Retinal pigment epithelial cell (primary cell): ENCODE data around the gene USP36.
A peak's percentile ranks its signal among the peaks of the same experiment; 100 is the strongest.

Source experiments
- DNase-seq: peaks from one replicate; pipeline ENCODE4 v3.0.0-alpha.2; 2010; ENCODE audit warnings: low read depth
- H3K4me3 ChIP-seq: 2 replicates; pipeline ENCODE4 v1.5.1; 2011; ENCODE audit warnings: mild to moderate bottlenecking, low read length, control low read depth, moderate library complexity
- TF ChIP-seq, protein P1 (sequence below): conservative IDR thresholded peaks from 2 replicates; pipeline ENCODE4 v1.5.1; 2011; ENCODE audit warnings: low read depth, low read length, control low read depth, inconsistent platforms

The USP36 gene

DNA sequence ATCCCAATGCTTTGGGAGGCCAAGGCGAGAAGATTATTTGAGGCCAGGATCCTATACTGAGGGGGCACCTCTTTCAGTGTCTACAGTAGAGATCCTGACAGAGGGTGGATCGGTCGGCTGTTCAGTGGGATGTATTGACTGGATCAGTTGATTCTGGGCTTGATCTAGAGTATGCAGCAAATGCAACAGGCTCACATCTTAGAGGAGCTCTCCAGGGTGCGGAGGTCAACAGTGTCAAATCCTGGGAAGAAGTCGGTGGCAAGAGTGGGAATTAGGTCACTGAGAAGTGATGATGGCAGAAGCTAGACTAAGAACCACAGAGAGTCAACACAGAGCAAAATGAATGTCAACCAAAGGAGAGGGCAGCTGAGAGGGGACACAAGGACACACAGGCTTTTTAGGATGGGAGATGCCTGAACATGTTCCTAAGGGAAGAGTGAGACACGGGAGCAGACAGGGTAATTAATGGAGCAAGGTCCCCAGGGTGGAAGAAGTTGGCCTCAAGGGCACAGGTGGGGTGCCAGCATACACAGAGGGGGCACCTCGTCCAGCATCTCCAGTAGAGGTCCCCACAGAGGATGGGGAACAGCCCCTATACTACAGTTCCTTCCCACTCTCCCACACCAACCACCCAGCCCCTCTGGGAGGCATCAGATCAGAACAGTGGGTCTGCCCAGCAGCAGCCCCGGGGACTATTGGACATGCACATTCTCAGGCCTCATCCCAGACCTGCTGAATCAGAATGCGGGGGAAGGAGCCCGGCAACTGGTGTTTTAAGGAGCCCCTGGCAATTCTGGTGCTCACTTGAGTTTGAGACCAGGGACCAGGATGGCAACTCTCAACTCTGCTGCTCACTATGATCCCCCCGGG lies 48.5 kb downstream of the USP36 start:
- DNase-seq, result no peak
- no peak overlapping the region for H3K4me3 ChIP-seq
- TF ChIP-seq, protein P1, sequence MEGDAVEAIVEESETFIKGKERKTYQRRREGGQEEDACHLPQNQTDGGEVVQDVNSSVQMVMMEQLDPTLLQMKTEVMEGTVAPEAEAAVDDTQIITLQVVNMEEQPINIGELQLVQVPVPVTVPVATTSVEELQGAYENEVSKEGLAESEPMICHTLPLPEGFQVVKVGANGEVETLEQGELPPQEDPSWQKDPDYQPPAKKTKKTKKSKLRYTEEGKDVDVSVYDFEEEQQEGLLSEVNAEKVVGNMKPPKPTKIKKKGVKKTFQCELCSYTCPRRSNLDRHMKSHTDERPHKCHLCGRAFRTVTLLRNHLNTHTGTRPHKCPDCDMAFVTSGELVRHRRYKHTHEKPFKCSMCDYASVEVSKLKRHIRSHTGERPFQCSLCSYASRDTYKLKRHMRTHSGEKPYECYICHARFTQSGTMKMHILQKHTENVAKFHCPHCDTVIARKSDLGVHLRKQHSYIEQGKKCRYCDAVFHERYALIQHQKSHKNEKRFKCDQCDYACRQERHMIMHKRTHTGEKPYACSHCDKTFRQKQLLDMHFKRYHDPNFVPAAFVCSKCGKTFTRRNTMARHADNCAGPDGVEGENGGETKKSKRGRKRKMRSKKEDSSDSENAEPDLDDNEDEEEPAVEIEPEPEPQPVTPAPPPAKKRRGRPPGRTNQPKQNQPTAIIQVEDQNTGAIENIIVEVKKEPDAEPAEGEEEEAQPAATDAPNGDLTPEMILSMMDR, result peak; percentile 9

DNA sequence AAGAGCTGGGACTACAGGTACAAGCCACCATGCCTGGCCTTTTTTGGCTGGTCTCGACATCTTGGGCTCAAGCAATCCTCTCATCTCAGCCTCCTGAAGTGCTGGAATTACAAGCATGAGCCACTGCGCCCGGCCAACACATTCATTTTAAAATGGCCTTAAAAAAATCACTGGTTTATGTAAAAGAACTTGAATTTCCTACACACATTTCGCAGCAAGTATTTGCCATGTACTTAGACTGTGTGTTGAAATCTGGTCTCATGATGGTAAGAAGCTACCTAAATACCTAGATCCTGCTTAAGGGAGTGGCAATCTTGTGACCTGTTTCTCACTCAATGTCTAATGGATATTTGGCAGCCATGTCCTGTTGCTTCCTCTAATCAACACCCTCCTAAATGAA lies 50.1 kb downstream of the USP36 start:
- TF ChIP-seq, protein P1, result no peak
- H3K4me3 ChIP-seq, result no peak overlapping the region
- peak; percentile 68 for DNase-seq

DNA sequence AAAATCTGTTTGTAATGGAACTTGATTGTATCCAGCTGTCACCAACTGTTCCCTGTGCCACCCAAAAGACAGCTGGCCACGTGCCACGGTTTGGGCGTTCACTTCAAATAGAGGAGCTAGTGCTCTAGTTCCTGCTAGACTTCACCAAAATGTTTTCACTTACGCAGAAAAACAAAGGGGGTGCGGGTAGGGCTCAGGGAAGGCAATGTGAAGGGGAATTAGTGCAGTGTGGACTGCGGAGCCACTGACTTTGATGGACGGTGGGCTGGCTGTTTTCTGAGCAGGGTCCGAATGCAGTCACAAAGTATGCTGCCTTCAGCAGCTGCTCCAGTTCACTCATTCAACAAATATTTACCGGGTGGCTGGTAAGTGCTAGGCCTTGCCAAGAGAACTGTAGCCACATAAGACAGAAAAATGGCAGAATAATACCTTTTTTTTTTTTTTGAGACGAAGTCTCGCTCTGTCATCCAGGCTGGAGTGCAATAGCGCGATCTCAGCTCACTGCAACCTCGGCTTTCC lies 50.9 kb downstream of the USP36 start:
- DNase-seq, result peak; percentile 49
- TF ChIP-seq, protein P1, result no peak

DNA sequence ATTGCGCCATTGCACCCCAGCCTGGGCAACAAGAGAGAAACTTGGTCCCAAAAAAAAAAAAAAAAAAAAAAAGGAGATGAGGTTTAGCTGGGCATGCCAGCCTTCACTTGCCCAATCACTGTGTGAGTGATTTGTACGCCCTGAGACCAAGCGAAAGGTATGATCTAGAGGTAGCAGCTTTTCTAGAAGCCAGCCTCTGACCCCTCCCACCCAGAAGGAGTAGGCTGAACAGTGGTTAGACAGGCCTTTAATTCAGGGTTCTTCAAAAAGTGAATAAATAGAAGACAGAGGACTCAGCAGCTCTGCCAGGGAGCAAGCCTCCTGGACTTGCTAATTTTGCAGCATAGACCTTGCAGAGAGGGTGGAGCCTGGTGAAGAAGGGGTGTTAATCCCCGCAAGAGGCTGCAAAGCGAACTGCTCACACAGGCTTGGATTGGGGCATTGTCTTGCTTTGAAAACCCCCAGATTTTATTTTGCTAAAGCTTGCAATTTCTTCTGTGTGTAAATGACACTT lies 51.4 kb downstream of the USP36 start:
- H3K4me3 ChIP-seq, result no peak overlapping the region

More for the DNA sequence above, 50.9 kb downstream of the USP36 start:
- H3K4me3 ChIP-seq, result no peak overlapping the region

DNA sequence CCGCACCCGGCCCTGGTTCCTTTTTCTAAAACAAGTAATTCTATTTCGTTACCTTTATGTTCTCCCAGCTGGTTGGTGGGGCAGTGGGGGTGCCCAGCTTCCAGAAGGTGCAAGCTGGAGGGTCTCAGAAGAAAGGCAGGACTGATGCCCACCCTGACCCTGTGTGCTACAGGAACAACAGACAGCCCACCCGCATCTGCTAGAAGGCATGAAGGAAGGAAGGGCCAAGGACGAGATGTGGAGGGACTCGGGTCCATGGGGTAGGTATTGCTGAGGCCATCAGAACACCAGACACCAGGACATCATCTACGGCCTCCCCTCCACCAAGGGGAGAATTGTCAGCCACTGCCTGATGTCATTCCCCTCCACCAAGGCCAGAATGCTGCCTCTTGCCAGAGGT lies 52.2 kb downstream of the USP36 start:
- H3K4me3 ChIP-seq, result no peak overlapping the region
- no peak for DNase-seq
- TF ChIP-seq, protein P1, result no peak

More for the DNA sequence above, 51.4 kb downstream of the USP36 start:
- no peak for DNase-seq
- TF ChIP-seq, protein P1, result no peak

DNA sequence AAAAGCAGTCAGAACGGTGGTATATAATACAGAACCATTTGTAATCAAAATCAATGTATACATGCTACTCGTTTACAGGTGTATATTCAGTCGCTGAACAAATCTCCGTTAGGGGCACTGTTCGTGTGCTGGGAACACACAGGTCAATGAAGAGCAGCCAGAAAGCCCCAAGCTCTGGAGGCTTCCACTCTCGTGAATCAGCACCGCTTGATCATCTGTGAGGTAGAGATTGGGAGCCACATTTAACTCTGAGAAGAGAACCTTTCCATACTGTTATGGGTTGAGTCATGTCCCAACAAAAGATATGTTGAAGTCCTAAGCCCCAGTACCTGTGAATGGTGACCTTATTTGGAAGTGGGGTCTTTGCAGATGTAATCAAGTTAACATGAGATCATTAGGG lies 53.2 kb downstream of the USP36 start:
- TF ChIP-seq, protein P1, result no peak
- no peak for DNase-seq
- no peak overlapping the region for H3K4me3 ChIP-seq
